ENCODE measurements around the gene HMCN1.

HMCN1 gene

GRCh38 chr1:185804206-185804605, 70.0 kb downstream of the HMCN1 start:
- DNase-seq = no peak
- no peak for TF ChIP-seq GATA1 (IDR thresholded peaks at IDR 0.05; ENCODE audit: low read depth, low read length)
- TF ChIP-seq POLR2A (IDR thresholded peaks at IDR 0.05; ENCODE audit: low read length) = no peak

- DNase-seq = no peak
- TF ChIP-seq POLR2A (IDR thresholded peaks at IDR 0.05; ENCODE audit: low read length) (no peak), GATA1 (IDR thresholded peaks at IDR 0.05; ENCODE audit: low read depth, low read length) (no peak)
These were observed 70.4 kb downstream of the HMCN1 start for GRCh38 chr1:185804608-185805007.

- no peak for TF ChIP-seq POLR2A (IDR thresholded peaks at IDR 0.05; ENCODE audit: low read length)
- TF ChIP-seq GATA1 (IDR thresholded peaks at IDR 0.05; ENCODE audit: low read depth, low read length) = no peak
- no peak for DNase-seq
These were observed 73.1 kb downstream of the HMCN1 start for GRCh38 chr1:185807275-185807674.

GRCh38 chr1:185808631-185809030, 74.4 kb downstream of the HMCN1 start:
- no peak for DNase-seq
- no peak for TF ChIP-seq GATA1 (IDR thresholded peaks at IDR 0.05; ENCODE audit: low read depth, low read length)
- no peak for TF ChIP-seq POLR2A (IDR thresholded peaks at IDR 0.05; ENCODE audit: low read length)

GRCh38 chr1:185811073-185811709, 77.0 kb downstream of the HMCN1 start:
- DNase-seq = no peak
- TF ChIP-seq POLR2A (IDR thresholded peaks at IDR 0.05; ENCODE audit: low read length) = no peak

- no peak for DNase-seq
- no peak for TF ChIP-seq GATA1 (IDR thresholded peaks at IDR 0.05; ENCODE audit: low read depth, low read length)
- TF ChIP-seq POLR2A (IDR thresholded peaks at IDR 0.05; ENCODE audit: low read length) = no peak
These were observed 78.7 kb downstream of the HMCN1 start for GRCh38 chr1:185812934-185813333.

GRCh38 chr1:185813401-185813979, 79.3 kb downstream of the HMCN1 start:
- DNase-seq = peak; percentile 33 to 67
- TF ChIP-seq GATA1 (IDR thresholded peaks at IDR 0.05; ENCODE audit: low read depth, low read length) (no peak), POLR2A (IDR thresholded peaks at IDR 0.05; ENCODE audit: low read length) (no peak)

GRCh38 chr1:185816460-185816859, 82.3 kb downstream of the HMCN1 start:
- TF ChIP-seq POLR2A (IDR thresholded peaks at IDR 0.05; ENCODE audit: low read length) = no peak
- no peak for TF ChIP-seq GATA1 (IDR thresholded peaks at IDR 0.05; ENCODE audit: low read depth, low read length)
- no peak for DNase-seq

GRCh38 chr1:185819798-185820197, 85.6 kb downstream of the HMCN1 start:
- no peak for DNase-seq

GRCh38 chr1:185821612-185822385, 87.6 kb downstream of the HMCN1 start:
- no peak for DNase-seq
- TF ChIP-seq GATA1 (IDR thresholded peaks at IDR 0.05; ENCODE audit: low read depth, low read length) (no peak), POLR2A (IDR thresholded peaks at IDR 0.05; ENCODE audit: low read length) (no peak)

More at GRCh38 chr1:185819798-185820197, 85.6 kb downstream of the HMCN1 start:
- no peak for TF ChIP-seq POLR2A (IDR thresholded peaks at IDR 0.05; ENCODE audit: low read length)
- TF ChIP-seq GATA1 (IDR thresholded peaks at IDR 0.05; ENCODE audit: low read depth, low read length) = no peak

- no peak for DNase-seq
- no peak for TF ChIP-seq GATA1 (IDR thresholded peaks at IDR 0.05; ENCODE audit: low read depth, low read length)
- no peak for TF ChIP-seq POLR2A (IDR thresholded peaks at IDR 0.05; ENCODE audit: low read length)
These were observed 89.3 kb downstream of the HMCN1 start for GRCh38 chr1:185823467-185823866.

GRCh38 chr1:185824106-185824505, 89.9 kb downstream of the HMCN1 start:
- TF ChIP-seq POLR2A (IDR thresholded peaks at IDR 0.05; ENCODE audit: low read length) = no peak
- TF ChIP-seq GATA1 (IDR thresholded peaks at IDR 0.05; ENCODE audit: low read depth, low read length) = no peak
- DNase-seq = no peak

- TF ChIP-seq POLR2A (IDR thresholded peaks at IDR 0.05; ENCODE audit: low read length) (no peak), GATA1 (IDR thresholded peaks at IDR 0.05; ENCODE audit: low read depth, low read length) (no peak)
- DNase-seq = no peak
These were observed 91.4 kb downstream of the HMCN1 start for GRCh38 chr1:185825556-185825955.

- no peak for DNase-seq
- TF ChIP-seq GATA1 (IDR thresholded peaks at IDR 0.05; ENCODE audit: low read depth, low read length) (no peak), POLR2A (IDR thresholded peaks at IDR 0.05; ENCODE audit: low read length) (no peak)
These were observed 100.2 kb downstream of the HMCN1 start for GRCh38 chr1:185834371-185834905.
